Activated T-helper 2 cell treated with anti-CD3 and anti-CD28 coated beads, Interferon-gamma antibody, Interleukin-2, Interleukin-4, amounts not matched to agents 10 μg/mL and 5 μg/mL and 100 μg/mL, durations not matched to agents 14 hours and 24 hours and 36 hours (primary cell): ENCODE data around the gene EEF1G. TPM values are rescaled to one million over a fixed set of nuclear protein-coding genes. Genes with fewer than 3 reads are reported as not detected.

ENCODE experiments used
- DNase-seq: peaks from one replicate; pipeline ENCODE4 v3.0.0; 2021; ENCODE audit warnings: low spot score
- H3K27ac Mint-ChIP-seq: one replicate; pipeline ENCODE4 v1.8.0; 2021; ENCODE audit warnings: mixed read lengths
- H3K27me3 Mint-ChIP-seq: one replicate; pipeline ENCODE4 v1.8.0; 2021; ENCODE audit warnings: low read depth, mixed read lengths
- H3K36me3 Mint-ChIP-seq: one replicate; pipeline ENCODE4 v1.8.0; 2021; ENCODE audit warnings: low read depth, mixed read lengths
- H3K4me1 Mint-ChIP-seq: one replicate; pipeline ENCODE4 v1.8.0; 2021; ENCODE audit warnings: low read depth, mixed read lengths
- H3K4me3 Mint-ChIP-seq: one replicate; pipeline ENCODE4 v1.8.0; 2021; ENCODE audit warnings: low read depth, mild to moderate bottlenecking, moderate library complexity, mixed read lengths
- H3K9me3 Mint-ChIP-seq: one replicate; pipeline ENCODE4 v1.8.0; 2021; ENCODE audit warnings: mixed read lengths
- intact Hi-C: fragments of 100-400 bp; cut with micrococcal nuclease; formaldehyde crosslinking; loops from one replicate; pipeline ENCODE4 v1.15.1; 2023
- total RNA-seq: library from RNA; stranded (reverse); gene quantifications from 2 replicates; pipeline ENCODE4 v1.2.3, GENCODE V29; 2022

Gene EEF1G
- total RNA-seq, 1 donor from 2014 or later = 1,395 TPM

DNA sequence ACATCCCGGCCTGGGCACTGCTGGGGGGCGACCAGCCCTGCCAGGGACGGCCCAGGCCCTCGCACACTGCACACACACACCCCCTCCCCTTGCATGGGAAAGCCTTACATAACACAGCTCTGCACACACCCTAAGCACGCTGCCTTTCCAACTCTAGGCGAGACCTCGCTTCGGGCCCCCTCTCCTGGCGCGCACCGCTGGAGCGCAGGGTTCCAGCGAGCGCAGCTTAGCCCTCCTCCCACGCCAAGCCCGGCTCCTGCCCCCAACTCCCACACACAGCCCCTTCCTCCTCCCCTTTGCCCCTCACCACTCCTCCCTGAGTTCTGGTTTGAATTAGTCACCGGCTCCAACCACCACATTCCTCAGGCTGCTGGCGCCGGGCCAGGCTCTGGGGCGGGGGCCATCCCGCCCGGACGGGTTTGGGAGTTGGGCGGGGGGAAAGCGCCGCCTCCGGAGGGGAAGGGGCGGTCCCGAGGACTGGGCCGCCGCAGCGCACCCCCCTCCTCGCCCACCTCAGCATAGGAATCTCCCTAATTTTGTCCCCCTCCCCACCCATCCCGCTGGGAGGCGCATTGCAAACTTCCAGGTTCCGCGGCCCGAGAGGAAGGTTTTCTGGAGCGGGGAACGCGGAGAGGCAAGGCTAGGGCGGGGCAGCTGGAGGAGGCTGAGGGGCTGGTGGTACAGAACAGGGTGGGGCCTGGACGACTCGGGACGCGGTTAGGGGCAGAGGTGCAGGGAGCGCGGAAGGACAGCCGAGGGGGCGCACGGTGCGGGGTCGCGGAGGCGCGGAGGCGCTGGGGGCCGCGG lies 28.1 kb downstream of the EEF1G start:
- H3K27ac Mint-ChIP-seq = peak overlapping the region; percentile 89
- peak; percentile 44 for DNase-seq
- intact Hi-C loops = loop anchor here (1.0 to 2.0 kb wide), 3 partner anchors 10 to 151 kb away; no protein-coding TSS in a partner anchor
- peak overlapping the region; percentile 95 for H3K4me3 Mint-ChIP-seq
- no peaks in the 10 kb centered on the region for H3K9me3 Mint-ChIP-seq
- H3K36me3 Mint-ChIP-seq = peaks cover 8% of the 10 kb centered on the region
- H3K27me3 Mint-ChIP-seq = peaks cover 12% of the 10 kb centered on the region
- H3K4me1 Mint-ChIP-seq = peaks cover 59% of the 10 kb centered on the region

DNA sequence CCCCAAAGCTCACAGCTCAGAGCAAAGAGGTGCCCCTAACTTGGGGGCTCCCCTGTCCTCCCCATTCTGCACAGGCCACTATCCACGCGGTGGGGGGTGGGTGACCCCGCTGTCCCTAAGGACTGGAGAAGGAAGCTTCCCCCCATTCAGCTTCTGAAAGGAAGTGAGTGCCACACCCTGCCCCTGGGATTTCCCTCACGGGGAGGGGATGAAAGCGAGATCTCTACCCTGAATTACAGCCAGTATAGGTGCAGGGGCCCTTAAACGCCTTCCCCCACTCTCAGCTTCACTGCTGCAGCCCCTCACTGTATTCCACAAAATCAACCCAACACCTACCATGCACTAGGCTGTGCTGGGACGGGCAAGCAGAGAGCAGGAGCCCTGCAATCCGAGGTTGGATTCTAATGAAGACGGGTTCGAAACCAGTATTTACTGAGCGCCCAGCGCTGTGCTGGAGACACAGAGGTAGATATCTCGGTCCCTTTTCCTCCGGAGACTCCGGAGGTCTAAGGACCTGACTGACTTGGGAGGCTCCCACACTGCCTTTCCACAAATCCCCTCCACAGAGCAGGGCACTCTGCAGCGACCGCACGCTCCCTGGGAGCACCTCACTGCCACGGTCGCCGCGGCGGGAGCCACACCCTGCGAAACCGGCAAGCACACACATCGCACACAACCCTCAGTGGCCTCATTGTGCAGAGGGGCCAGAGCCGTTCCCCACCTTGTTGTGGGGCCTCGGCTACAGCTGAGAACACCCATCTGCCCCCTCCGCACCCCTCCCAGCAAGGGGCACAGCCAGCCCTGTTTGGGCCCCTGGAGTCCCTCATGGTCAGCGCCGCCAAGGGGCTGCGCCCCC lies 28.9 kb downstream of the EEF1G start:
- H3K4me1 Mint-ChIP-seq = peaks cover 59% of the 10 kb centered on the region
- H3K27ac Mint-ChIP-seq = peak overlapping the region; percentile 89
- peak; percentile 46 for DNase-seq
- H3K27me3 Mint-ChIP-seq = peaks cover 10% of the 10 kb centered on the region
- H3K4me3 Mint-ChIP-seq = peak overlapping the region; percentile 95
- intact Hi-C loops = loop anchor here (2.0 to 5.0 kb wide), 3 partner anchors 48 to 150 kb away; no protein-coding TSS in a partner anchor
- H3K36me3 Mint-ChIP-seq = peaks cover 8% of the 10 kb centered on the region
- no peaks in the 10 kb centered on the region for H3K9me3 Mint-ChIP-seq

DNA sequence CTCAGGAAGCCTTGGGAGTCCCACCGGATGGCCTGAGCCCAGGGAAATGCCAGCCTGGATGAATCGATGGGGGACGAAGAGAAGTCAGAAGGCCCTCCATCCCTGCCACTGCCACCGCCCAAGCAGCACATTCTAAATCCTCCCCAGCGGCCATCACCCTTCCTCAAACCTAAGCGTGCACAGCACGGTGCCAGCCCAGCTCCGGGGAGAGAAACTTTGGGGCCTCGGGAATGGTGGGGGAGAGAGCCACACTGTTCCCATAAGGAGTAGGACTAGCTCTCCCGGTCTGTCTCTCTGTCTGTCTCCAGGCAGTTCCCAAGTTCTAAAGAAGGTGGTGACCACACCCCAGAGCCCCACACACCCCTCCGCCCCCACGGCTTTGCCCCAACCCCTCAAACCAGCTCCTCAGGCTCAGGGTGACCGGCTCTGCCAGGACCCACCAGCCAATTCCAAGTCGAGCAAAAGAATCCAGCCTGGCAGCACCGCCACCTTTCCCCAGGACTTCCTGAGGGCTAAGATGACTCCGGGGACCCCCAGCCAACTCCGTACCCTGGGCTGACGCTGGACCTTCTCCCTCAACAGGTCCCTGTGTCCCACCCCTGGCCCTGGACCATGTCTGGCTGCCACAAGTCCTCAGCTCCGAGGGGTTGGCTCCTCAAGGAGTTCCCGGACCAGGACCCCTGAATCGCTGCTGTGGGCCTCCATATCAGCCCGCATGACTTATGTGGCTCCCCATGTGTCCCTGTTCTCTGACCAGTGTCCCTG lies 29.8 kb downstream of the EEF1G start:
- Mint-ChIP-seq H3K4me3 (peak overlapping the region; percentile 95), H3K36me3 (peaks cover 8% of the 10 kb centered on the region), H3K4me1 (peaks cover 65% of the 10 kb centered on the region), H3K27me3 (peaks cover 8% of the 10 kb centered on the region), H3K27ac (peak overlapping the region; percentile 55), H3K9me3 (no peaks in the 10 kb centered on the region)
- intact Hi-C loops = loop anchor here (2.0 to 5.0 kb wide), 4 partner anchors 13 to 149 kb away; no protein-coding TSS in a partner anchor
- no peak for DNase-seq

DNA sequence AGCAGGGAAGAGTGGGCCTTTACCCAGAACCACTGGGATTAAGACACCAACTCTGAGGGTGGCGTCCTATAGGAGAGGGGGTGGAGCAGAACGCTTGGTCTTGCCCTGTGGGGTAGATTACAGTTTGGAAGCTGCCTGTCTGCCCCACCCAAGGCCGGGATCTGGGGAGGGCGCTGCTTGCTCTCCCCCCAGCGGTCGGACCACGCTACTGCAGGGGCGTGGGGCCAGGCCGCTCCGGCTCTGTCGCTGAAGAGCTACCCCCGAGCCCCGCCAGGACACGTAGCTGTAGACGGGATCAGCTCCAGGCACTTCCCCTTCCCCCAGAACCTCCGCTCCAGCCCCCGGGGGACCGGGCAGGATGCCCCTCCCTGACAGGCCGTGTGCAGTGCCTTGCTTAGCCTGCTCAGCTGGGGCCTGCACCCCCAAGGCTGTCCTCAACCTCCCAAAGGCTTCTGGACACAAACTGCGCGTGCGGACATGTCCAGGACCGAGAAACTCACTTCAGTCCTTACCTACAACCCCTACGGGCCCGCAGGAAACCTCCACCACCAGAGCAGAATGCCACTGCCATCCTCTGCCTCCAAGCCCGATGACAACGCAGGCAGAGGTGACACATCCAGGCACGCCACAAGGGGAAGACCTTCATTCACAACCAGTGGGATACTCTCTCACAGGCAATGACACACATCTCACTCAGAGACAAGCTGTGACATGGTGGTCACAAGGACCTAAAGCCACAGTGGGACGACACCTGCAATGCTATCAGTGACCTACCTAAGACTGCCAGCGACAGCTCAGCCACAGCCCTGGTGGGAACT lies 30.7 kb downstream of the EEF1G start:
- peaks cover 5% of the 10 kb centered on the region for H3K27me3 Mint-ChIP-seq
- peak overlapping the region; percentile 55 for H3K27ac Mint-ChIP-seq
- intact Hi-C loops = loop anchor here (2.0 to 5.0 kb wide), 2 partner anchors 14 to 46 kb away; no protein-coding TSS in a partner anchor
- H3K9me3 Mint-ChIP-seq = no peaks in the 10 kb centered on the region
- peaks cover 71% of the 10 kb centered on the region for H3K4me1 Mint-ChIP-seq
- H3K36me3 Mint-ChIP-seq = peaks cover 8% of the 10 kb centered on the region
- peak overlapping the region; percentile 95 for H3K4me3 Mint-ChIP-seq
- DNase-seq = peak; percentile 68

DNA sequence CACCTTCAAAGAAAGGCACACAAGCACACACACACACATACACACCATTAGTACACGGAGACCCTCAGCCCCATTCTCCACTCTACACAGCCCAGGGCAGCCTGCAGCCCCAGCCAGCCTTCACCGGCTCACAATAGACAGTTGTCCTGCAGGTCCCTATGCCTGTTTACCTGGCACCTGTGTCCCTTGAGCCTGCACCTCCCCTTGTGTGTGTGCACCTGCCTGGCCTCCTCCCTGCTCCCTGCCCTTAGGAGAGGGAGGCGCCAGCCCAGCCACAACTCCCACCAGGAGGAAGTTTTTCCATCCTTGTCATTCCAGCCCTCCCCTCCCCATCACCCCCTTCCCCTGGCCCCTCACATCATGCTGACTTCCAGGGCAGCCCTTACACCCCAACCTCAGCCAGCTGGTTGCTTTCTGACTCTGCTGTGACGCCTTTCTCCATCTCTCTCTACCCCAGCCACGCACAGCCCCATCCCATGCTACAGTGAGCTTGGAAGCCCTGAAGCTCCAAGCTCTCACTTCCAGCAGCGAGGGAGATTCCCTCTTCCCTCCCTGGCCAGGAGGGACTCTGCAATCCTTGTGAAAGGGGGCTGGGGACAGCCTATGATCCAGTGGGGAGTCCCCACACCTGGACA lies 31.5 kb downstream of the EEF1G start:
- Mint-ChIP-seq H3K9me3 (no peaks in the 10 kb centered on the region), H3K27ac (peak overlapping the region; percentile 87), H3K4me3 (peak overlapping the region; percentile 57), H3K27me3 (no peaks in the 10 kb centered on the region), H3K4me1 (peaks cover 64% of the 10 kb centered on the region), H3K36me3 (peaks cover 8% of the 10 kb centered on the region)
- intact Hi-C loops = loop anchor here (2.0 to 5.0 kb wide), 2 partner anchors 15 to 45 kb away; no protein-coding TSS in a partner anchor
- no peak for DNase-seq

DNA sequence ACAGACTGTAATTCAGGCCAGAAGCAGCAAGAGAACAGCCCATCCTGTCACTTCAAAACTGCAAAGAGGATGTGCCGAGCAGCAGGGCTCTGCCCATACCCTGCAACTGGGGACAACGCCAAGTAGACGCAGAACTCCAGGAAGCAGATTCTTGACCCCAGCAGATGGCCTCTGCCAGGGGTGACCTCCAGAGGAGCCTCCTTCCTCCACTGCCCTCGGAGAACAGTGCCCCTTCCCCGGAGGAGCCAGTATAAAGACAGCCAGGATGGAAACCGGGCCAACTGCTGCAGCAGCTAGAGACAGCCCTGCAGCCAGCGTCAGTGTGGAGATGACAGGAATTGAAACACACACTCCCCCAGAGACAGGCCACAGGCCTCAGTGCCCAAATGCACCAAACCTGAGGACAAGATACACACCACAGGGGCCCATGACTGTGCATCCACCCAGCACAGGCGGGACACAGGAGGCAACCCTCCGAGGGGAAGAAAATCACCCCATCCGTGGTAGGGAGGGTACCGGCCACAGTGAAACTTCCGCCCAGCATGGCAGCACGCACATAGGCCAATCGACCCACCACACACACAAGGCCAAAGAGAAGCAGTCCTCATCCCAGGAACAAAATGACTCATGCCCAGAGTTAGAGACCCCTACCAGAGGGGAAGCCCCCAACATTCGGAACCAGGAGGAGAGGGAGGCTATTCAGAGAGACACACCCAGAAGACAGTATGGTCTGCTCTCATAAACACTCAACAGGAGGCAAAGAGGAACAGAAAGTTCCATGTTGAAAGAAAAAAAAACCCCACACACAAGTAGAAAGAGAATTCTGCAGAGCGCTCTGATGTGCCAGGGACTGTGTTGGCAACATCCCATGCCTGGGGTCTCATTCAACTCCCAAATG lies 32.6 kb downstream of the EEF1G start:
- Mint-ChIP-seq H3K4me1 (peaks cover 64% of the 10 kb centered on the region), H3K27ac (peak overlapping the region; percentile 87), H3K36me3 (peaks cover 13% of the 10 kb centered on the region), H3K9me3 (no peaks in the 10 kb centered on the region), H3K4me3 (peak overlapping the region; percentile 59), H3K27me3 (no peaks in the 10 kb centered on the region)
- intact Hi-C loops = loop anchor here (5.0 kb wide), 1 partner anchor 44 kb away; no protein-coding TSS in a partner anchor
- no peak for DNase-seq

DNA sequence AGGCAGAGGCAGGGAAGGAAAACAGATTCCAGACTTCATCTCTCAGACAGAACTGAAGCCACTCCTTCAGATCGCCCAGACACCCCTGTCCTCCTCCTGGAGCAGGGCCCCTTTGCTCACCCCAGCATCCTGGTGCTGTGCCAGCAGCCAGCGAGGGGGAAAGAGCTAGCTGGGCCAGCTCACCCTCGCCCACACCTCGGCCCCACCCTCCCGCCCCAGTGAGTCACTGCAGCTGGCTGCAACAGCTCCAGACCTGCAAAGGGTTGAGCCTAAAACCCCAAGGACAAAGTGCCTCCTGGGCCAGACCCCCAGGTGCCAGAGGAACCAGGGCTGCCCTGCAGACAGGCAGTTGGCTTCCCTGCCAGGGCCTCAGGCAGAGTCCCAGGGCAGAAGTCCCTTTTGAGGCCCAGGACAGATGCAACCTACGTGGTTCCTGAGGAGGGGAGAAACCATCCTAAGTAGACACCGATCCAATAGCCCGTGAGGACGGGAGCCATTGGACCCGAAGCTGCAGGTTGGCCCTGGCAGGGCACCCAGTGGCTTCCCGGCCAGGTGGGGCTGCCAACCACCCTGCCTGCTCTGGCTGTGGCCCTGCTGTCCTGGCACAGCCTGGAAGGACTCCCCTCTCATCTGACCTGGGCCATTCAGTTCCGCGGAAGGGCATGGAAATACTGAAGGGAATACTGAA lies 34.3 kb downstream of the EEF1G start:
- intact Hi-C loops = loop anchor here (1.0 kb wide), 1 partner anchor 112 kb away; no protein-coding TSS in a partner anchor

DNA sequence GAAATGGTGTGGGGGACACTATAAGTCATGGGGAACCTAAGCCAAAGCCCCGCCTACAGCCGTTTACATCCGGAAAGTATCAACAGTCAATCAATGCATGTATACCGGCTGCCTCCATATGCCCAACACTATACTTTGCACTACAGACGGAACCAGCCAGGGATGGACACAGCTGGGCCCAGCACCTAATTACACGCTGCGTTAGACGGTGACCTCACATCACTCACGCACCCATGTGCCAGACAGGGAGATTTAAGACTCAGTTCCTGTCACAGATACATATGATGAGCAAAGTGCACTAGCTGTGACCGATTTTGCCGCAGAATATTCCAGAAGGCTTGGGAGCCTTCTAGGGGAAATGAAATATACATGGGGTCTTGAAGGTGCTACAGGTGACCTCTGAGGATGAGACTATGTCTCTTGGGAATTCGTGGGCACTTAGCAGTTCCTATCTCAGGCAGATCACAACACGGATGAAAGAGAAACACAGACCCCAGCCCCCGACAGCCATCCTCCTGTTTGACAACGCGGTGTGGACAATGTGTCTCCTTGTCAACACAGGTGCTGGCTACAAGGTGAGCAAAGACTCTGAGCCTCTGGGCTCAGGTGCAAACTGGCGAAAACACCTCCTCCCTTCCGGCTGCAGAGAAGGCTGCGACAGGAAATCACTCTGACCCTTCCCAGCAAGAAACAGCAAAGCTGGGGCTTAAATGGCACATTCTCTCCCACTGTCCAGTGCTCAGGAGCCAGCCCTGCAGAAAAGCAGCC lies 35.0 kb downstream of the EEF1G start:
- no peaks in the 10 kb centered on the region for H3K9me3 Mint-ChIP-seq
- H3K27ac Mint-ChIP-seq = peak overlapping the region; percentile 48
- no peaks in the 10 kb centered on the region for H3K27me3 Mint-ChIP-seq
- H3K4me1 Mint-ChIP-seq = peaks cover 51% of the 10 kb centered on the region
- peaks cover 26% of the 10 kb centered on the region for H3K36me3 Mint-ChIP-seq
- intact Hi-C loops = loop anchor here (1.0 kb wide), 1 partner anchor 111 kb away; no protein-coding TSS in a partner anchor
- no peak for DNase-seq
- H3K4me3 Mint-ChIP-seq = no peak overlapping the region

More for the DNA sequence above, 34.3 kb downstream of the EEF1G start:
- H3K4me1 Mint-ChIP-seq = peaks cover 58% of the 10 kb centered on the region
- no peaks in the 10 kb centered on the region for H3K27me3 Mint-ChIP-seq
- DNase-seq = no peak
- H3K9me3 Mint-ChIP-seq = no peaks in the 10 kb centered on the region
- no peak overlapping the region for H3K4me3 Mint-ChIP-seq
- peaks cover 19% of the 10 kb centered on the region for H3K36me3 Mint-ChIP-seq
- H3K27ac Mint-ChIP-seq = peak overlapping the region; percentile 48

DNA sequence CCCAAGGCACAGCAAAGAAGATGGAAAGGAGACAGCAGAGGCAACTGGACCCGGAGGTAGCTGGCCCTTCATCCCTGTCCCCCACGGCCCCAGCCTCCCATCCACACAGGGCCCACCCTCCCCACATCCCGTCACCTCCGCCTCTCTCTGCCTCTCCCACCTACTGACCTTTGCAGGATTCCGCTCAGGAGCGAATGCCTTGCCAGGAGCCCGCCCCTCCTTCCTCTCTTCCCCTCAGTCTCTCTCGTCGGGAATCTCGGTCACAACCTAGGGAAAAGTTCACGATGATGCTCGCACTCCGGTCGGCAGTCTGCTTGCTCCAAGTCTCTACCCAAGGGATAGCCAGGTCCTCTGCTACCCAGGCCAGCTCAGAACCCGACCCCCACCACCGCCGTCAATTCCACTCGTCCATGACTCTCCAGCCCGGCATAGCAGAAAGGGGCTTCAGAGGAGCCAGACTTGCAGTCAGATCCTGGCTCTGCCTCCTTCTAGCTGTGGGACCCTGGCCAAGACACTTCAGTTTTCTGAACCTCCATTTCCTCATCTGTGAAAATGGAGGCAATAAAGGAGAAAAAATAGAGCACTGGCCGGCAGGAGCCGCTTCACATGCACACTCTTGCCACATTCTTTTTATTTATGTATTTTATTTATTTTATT lies 37.3 kb downstream of the EEF1G start:
- intact Hi-C loops = no loop called here
- H3K27me3 Mint-ChIP-seq = no peaks in the 10 kb centered on the region
- H3K9me3 Mint-ChIP-seq = no peaks in the 10 kb centered on the region
- no peak overlapping the region for H3K4me3 Mint-ChIP-seq
- H3K4me1 Mint-ChIP-seq = peaks cover 30% of the 10 kb centered on the region
- no peak for DNase-seq
- H3K27ac Mint-ChIP-seq = no peak overlapping the region
- H3K36me3 Mint-ChIP-seq = peaks cover 44% of the 10 kb centered on the region
